HG03575 (cell line): ENCODE measurements around the gene PNPLA2.

Experiments used
- ATAC-seq: cut with Tn5 transposase; IDR thresholded peaks from one replicate; pipeline ENCODE4 v1.9.1; 2021; ENCODE audit not compliant: unreplicated experiment, insufficient number of reproducible peaks, low FRiP score; ENCODE audit errors: extremely low read depth

The PNPLA2 gene

DNA sequence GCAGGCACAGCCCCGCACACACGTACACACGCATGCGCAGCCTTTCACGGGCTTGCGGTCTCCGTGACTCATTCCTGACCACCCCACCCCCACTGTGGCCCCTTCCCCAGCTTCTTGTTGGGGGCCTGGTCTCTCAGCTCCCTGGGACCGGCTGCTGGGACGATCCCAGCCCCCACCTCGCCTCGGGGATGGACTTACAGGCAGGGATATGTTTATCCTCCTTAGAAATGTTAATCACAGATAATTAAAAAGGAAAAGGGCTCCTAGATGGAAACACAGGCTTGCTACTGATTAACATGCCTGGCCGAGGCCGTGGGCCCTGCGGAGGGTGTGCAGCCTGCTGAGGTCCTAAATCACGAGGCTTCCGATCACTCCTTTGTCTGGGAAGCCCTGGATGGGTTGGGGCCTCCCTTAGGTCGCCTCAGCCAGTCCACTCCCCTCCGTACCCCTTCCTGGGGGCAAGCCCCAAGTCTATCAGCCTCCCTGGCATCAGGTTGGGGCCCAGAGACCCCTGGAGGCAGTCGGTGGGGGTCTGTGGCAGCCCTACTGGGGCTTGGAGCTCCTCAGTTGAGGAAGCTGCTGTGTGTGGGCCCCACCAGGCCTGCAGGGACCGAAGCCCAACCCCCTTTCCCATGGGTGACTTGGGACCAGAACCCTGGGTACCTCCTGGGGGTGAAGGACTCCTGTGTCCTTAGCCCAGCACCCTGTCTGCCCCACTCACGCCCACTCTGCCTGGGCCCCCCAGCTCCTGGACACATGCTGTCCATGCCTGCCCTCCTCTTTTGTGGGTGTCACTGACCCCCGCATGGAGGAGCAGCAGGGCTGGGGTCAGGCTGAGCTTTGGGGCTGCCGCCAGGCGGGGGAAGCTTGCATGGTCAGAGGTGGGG lies 44.6 kb downstream of the PNPLA2 start:
- no peak for ATAC-seq

DNA sequence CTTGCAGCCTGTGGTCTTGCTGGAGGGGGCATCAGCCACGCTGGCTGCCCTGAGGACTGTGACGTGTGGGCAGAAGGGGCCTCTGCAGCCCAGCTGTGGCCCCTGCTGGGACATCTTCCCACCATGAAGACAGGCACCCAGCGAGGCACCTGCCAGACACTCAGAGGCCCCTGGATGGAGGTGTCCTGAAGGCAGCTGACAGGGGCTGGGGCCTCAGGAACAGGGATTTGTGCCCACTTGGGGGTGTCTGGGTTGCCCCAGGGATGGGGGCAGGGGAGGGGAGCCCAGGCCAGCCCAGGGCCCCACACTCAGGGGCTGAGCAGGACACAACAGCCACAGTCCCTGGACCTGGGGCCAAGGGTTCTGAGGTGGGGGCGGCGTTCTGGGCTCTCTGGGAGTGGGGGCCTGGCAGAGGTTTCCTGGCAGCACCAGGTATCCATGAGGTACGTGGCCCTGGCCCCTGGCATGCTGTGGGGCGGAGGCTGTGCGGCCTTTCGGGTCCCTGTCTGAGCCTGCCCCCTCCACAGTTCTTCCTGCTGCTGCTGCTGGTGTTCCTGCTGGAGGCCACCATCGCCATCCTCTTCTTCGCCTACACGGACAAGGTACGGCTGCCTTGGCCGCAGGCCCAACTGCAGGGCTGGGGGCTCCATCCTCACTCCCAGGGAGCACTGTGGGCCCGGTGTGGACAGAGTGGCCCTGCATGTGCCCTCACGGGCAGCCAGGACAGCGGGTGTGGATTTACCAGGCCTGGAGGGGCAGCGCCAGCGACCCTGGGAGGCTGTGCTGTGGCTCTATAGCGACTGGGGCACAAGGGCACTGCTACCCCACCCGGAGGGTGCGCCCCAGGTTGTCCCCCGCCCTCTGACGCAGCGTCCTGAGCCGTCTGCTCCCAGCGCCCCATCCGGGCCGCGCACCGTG lies 45.5 kb downstream of the PNPLA2 start:
- ATAC-seq: no peak

DNA sequence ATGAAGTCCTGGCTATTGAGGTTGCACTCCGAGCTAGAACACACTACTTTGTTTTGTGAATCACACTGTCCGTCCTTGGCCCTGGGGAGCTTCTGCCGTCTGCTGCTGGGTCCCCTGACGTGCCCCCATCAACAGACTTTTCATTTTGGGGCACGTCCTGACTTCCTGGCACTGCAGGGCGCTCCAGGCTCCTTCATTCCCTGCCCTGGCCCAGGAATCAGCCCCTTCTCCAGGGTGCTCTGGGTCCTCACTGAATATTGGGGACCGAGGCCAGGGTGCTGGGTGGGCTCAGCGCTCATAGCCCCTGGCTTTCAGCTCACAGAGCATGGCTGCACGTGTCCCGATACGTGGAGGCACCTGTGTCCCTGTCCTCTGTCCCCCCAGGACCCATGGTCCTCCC lies 46.2 kb downstream of the PNPLA2 start:
- no peak for ATAC-seq

DNA sequence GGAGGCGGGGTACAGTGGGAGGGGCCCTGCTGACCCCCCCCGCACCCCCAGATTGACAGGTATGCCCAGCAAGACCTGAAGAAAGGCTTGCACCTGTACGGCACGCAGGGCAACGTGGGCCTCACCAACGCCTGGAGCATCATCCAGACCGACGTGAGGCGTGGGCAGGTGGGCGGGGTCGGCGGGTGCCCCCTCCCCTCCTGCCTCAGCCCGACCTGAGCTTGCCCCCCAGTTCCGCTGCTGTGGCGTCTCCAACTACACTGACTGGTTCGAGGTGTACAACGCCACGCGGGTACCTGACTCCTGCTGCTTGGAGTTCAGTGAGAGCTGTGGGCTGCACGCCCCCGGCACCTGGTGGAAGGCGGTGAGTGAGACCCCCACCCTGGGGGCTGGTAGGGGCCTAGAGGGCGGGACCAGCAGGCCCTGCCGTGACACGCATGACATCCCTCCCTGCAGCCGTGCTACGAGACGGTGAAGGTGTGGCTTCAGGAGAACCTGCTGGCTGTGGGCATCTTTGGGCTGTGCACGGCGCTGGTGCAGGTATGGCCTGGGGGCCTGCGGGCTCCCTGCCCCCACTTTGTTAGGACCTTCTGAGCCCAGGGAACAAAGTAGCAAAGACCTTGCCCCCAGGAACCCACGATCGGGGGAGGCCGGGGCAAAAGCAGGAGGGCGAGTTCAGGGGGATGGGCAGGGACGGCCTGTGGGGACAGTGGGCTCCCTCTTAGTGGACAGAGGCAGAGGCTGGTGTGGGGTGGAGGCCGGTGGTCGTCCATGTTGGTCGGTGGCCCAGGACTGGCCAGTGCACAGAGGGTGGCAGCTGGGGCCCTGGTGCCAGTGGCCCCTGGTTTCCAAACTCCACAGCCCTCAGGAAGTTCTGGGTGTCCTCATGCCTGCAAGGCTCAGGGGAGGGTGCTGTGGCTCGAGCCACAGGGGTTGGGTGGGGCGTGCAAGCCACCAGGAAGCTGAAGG lies 47.0 kb downstream of the PNPLA2 start:
- ATAC-seq: no peak

DNA sequence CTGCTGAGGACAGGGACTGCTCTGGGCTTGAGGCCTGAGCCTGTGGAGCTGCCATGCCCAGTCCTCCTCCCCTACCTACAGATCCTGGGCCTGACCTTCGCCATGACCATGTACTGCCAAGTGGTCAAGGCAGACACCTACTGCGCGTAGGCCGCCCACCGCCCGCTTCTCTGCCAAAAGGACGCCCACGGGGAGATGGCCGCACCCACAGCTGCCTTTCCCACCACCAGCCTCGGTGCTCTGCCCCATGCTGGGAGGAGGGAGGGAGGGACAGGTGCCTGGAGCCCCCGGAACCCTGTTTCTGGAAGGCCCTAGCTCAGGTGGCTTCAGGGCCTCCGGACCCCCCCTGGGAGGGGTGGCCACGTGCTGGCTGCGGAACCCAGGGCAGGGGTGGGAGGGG lies 47.8 kb downstream of the PNPLA2 start:
- no peak for ATAC-seq

DNA sequence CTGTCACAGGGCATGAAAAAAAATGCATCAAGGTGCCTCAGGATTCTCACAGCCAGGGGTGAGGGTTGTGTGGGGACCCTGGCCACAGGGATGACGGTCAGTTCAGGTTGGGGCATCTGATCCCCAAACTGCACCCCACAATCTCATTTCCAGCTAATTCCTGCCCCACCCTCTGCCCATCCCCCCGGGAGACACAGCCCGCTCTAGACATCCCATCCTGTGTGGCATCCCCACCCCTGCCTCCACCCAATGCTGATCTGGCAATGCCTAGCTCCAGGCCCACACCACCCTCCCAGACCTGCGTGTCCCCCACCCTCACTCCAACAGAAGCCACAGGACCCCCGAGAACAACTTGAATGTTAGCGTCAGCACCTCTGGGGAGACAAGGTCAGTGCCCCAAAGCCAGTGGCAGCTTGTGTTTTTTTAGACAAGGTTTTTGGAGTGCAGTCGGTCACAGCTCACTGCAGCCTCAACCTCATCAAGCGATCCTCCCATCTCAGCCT lies 49.2 kb downstream of the PNPLA2 start:
- ATAC-seq: no peak

DNA sequence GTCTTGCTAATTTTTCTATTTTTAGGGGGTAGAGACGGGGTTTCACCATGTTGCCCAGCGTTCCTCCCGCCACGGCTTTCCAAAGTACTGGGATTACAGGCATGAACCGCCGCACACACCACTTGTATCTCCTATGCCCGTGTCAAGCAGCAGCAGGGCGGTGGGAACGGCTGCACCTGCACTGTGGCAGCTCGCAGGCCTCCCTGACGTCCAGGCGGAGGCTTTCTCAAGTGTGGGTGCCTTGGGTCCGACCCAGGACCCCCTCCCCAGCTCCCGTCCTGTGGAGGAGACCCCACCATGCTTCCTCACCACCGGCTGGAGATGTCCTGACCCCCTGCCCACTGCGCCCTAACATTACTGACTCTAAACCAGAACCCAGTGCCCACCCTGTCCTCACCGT lies 49.7 kb downstream of the PNPLA2 start:
- ATAC-seq: no peak

DNA sequence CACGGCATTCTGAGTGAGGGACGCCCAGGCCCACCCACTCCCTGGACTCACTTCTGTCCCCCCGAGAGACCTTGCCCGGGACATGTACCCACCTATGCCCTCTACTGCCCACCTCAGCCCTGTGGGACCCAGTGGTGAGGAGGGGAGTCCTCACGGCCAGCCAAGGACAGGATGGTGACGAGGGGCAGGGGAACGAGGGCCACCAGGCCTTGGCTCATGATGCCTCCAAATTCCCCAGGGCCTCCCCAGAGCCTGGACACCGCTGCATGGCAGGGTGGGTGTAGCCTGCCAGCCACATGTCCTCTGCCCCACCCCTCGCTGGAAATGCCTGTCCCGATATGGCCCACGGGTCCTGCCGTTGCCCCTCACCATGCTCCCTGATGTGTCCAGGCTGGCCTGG lies 50.1 kb downstream of the PNPLA2 start:
- no peak for ATAC-seq

DNA sequence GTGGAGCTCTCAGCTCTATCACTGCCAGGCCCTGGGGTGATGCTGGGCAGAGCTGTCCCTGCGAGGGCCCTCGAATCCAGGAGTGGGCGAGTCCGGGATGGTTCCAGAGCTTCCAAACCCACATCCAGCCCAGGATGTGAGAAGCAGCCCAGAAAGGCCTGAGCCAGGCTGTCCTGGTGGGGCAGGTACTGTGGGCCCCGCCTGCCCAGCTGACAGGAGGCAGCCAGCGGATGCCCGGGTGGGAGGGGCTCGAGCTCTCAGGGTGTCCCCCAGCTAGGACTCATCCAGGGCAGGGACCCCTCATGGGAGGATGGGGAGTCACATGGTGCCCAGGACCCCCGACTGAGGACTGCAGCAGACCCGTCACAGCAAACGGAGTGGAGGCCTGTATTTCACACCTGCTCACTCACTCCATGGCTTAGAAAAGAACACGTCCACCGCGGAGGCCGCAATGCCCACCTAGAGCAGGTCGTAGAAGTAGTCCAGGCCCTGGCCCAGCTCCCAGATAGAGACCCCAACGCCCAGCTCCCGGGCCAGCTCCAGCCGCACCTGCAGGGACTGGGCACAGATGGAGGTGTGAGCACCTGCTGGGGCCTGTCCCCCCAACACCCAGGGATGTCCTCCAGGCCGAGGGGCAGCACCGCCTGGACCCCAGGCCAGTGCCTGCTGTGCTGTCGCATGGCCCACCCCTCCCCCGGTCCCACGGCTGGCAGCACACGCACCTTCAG lies 50.8 kb downstream of the PNPLA2 start:
- ATAC-seq: no peak

DNA sequence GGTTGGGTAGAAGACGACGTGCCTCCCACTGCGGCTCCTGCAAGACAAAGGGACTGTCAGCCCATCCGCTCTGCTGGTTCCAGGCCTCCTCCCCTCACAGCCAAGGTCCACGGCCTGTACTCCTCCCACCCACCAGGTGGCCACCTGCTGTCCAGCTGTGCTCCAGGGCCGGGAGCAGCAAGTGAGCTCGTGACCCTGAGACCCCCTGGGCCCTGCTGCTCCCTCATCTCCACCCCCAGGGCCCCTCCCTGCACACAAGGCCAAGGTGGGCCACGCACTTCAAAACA lies 51.4 kb downstream of the PNPLA2 start:
- ATAC-seq: no peak

DNA sequence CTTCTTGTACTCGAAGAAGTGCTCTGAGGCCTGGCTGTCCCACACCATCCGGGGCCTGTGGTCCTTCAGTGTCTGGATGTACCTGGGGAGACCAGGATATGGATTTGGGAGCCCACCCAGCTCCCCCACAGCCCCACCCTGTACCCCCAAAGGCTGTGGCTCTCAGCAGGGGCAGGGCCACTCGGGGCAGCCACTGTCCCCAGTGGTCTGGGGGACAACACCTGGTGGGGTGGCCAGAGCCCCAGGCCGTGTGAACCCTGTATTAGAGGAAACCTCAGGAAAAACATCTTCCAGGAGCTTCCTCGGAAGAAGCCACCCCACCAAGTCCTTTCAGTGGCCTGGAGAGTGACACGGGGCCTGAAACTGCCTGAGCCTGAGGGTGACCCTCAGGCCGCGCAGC lies 51.7 kb downstream of the PNPLA2 start:
- no peak for ATAC-seq

DNA sequence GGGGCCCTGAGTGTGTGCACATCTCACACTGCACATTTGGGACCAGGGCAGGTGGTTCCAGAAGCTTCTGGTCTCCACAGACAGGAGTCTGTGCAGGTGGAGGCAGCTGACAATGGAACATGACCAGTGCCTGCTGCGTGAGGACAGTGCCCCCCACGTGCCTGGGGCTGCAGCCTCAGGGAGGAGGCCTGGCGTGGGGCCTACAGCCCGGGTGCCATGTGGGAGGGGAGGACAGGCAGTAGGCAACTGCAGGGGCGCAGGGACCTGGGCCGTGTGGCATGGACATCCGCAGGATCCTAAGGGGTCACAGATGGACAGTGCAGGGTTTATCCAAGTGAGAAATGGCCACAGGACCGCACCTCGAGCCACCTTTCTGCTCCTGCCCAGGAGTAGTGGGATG lies 52.8 kb downstream of the PNPLA2 start:
- no peak for ATAC-seq

DNA sequence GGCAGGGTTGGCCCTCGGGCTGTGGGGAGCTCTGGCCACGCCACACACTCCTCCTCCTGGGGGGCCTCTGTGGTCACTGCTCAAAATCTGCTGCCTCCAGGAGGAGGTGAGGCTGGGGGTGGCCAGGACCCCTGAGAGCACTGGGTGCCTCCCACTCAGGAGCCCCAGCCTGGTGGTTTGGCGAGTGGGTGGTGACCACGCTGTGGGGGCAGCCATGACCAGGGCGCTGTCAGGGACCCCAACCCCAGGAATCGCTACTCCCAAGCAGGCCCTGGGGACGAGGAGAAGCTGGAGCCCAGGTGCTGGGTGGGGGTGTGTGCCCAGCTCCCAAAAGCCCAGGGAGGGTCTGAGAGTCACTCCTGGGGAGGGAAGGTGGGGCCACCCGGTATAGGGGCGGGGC lies 54.1 kb downstream of the PNPLA2 start:
- no peak for ATAC-seq

DNA sequence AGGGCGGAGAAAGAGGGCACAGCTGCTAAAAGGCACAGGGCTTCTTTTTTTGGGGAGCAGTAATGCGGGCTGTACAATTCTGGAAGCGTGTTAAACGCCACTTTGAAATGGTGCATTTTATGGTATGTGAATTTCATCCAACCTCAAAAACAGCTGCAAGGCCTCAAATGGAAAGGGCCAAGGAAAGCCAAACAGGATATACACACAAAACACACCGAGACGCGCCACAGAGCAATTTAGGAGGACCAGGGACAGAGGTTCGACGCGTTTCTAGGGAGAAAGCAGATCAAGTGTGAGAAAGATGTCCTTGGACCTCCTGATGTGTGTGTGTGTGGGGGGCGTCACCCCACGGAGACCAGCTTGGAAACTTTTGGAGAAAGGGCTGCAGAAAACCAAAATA lies 55.0 kb downstream of the PNPLA2 start:
- ATAC-seq: no peak
